Heart left ventricle (tissue), 16 donors: ENCODE results near the gene LAMB1. TPM values are rescaled to one million over a fixed set of nuclear protein-coding genes. Genes with fewer than 3 reads are reported as not detected.

Experiments
- ATAC-seq, 4 donors: fragments of 200-7000 bp; cut with Tn5 transposase; one replicate each; pipeline ENCODE4 v1.9.1; 2020 to 2022; ENCODE audit warnings: moderate library complexity in 4 of 4, mild to moderate bottlenecking in 3 of 4, moderate number of reproducible peaks in 1 of 4
- DNase-seq, 5 donors: peaks; one replicate each; pipeline ENCODE4 v3.0.0-alpha.2; 2020
- H3K27ac ChIP-seq, 12 donors: fragments of 200-600 bp; sonication (generic) in 4 of 12; one replicate each; pipeline versions ENCODE4 v1.5.0 to v1.8.0; 2016 to 2022; ENCODE audit warnings: mild to moderate bottlenecking in 2 of 12
- H3K27me3 ChIP-seq, 9 donors: fragments of 200-600 bp; sonication (generic) in 2 of 9; one replicate each; pipeline versions ENCODE4 v1.5.1 to v1.8.0; 2016 to 2022; ENCODE audit warnings: mild to moderate bottlenecking in 3 of 9
- H3K36me3 ChIP-seq, 9 donors: fragments of 200-600 bp; sonication (generic) in 2 of 9; one replicate each; pipeline versions ENCODE4 v1.5.0 to v1.8.0; 2018 to 2022; ENCODE audit warnings: mild to moderate bottlenecking in 2 of 9
- H3K4me1 ChIP-seq, 12 donors: fragments of 200-600 bp; sonication (generic) in 4 of 12; one replicate each; pipeline versions ENCODE4 v1.5.0 to v1.8.0; 2016 to 2022; ENCODE audit warnings: mild to moderate bottlenecking in 3 of 12
- H3K4me3 ChIP-seq, 12 donors: fragments of 200-600 bp; sonication (generic) in 4 of 12; one replicate each; pipeline versions ENCODE4 v1.5.0 to v1.8.0; 2017 to 2022; ENCODE audit warnings: mild to moderate bottlenecking in 9 of 12, moderate library complexity in 4 of 12
- H3K9me3 ChIP-seq, 12 donors: fragments of 200-600 bp; sonication (generic) in 4 of 12; one replicate each; pipeline versions ENCODE4 v1.5.0 to v1.8.0; 2016 to 2022; ENCODE audit warnings: mild to moderate bottlenecking in 1 of 12
- POLR2A ChIP-seq, 2 donors: fragments of 450-650 bp; IDR thresholded peaks; one replicate each; pipeline ENCODE4 v1.6.1; 2017; ENCODE audit warnings: antibody characterized with exemption in 2 of 2, mild to moderate bottlenecking in 2 of 2, moderate library complexity in 2 of 2
- WGBS, 4 donors: extraction: QIAGEN DNeasy Blood & Tissue Kit in 2 of 4; methylation state at CpG; one replicate each; pipeline versions ENCODE4 v1.1.5 to v1.1.7; 2013 to 2018; 5-methylcytosine and 5-hydroxymethylcytosine counted together
- intact Hi-C, 10 donors: fragments of 100-400 bp; cut with DNase I; formaldehyde crosslinking; loops; one replicate each; pipeline versions ENCODE4 v1.11.1 to v1.14.2; 2022
- polyA plus RNA-seq, 2 donors: library from polyadenylated mRNA; stranded (reverse); fragments of 200-250 nt; gene quantifications; one replicate each; pipeline ENCODE4 v1.2.3, GENCODE V29; 2013
- total RNA-seq, 9 donors: library from RNA; depleted of rRNA in 2 of 9; stranded (reverse); fragments of >200 nt in 2 of 9; fragmentation: NEBNext Ultra II Directional in 3 of 9; extraction: Animal tissue kit (Norgen Biotek cat#: 25700) in 3 of 9; gene quantifications; one replicate each; pipeline versions ENCODE4 v1.1.0 to v1.2.4, GENCODE V29; 2016 to 2023
- TF ChIP-seq, protein P1 (sequence below), 12 donors: fragments of 200-600 bp; sonication (generic) in 4 of 12; IDR thresholded peaks; one replicate each; pipeline versions ENCODE4 v1.5.0 to v1.8.0; 2018 to 2022; ENCODE audit warnings: antibody characterized with exemption in 12 of 12, mild to moderate bottlenecking in 5 of 12
- donor health status: ischemic (EF 13 %, LVEDD 7.1; RV severe dilation, severe dysfunction).
- donor health status: healthy with polysubstance abuse.
- donor health status: DM: no; HTN: yes; CAD: no.
- donor health status: DM: no; HTN: no; CAD: no.
- donor health status: ischemic (EF 25% LVEDD 6.9; RV normal size, moderate dysfunction).
- donor health status: ischemic (EF 25% LVEDD 5.7; RV mildly dilated, moderate dysfunction).
- donor health status: healthy.
- donor health status: DM: yes; HTN: yes; CAD: no.
- donor health status: ischemic (EF 35%, LVEDD 5.7; RV mildly dilated, moderate dysfunction).
- donor health status: nonischemic (EF 11% LVEDD 7.7; RV severe dilation, severe dysfunction).
- donor health status: DM: yes; HTN: yes; CAD: no.
- donor health status: PGD.
- donor health status: ischemic (EF 29% LVEDD 5.4; RV normal size, mild dysfunction).
- donor health status: nonischemic (EF 23%, LVEDD 6.1; RV moderate dilation, normal function).

Gene LAMB1
- total and polyA plus RNA-seq, 11 donors: 29.1 to 121 (median 55.9) TPM

DNA sequence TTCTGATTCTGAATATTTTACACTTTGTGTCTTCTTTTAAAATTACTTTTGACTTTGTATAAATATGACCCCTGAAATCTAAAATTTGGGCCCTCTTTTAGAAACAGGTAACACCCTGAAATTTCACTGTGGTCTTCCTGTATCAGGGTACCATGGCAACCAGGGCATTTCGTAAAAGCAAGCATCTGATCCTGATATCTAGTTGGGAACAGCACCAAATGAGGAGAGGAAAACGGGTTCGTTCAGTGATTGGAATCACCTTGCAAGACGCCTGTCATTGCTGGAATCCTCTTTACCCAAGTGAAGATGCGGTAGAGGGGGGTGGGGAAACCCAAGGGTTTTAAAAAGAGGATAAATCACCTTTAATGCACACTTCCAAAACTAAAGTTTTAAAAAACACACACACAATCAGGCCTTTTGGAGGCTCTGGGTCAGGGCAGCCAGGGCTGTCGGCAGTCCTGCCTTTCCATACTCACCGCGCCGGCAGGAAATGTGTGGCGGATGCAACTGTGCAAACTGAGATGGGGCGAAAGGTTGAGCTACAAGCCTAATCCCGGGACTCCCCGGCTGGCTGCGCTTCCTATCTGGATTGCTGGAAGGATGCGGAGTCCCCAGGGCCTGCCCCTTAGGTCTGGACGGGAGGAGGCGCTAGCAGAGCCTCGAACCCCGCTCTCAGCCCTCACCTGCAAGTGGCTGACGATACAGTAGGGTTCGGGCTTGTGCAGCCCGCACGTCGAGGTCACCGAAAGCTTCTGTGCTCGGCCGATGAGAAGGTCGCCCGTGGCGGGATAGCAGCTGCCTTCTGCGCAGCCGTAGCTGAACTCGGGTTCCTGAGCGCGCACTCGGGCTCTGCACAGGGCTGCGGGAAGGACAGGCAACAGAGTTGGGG lies 1.8 kb downstream of the LAMB1 start:
- intact Hi-C loops: loop anchor here (1.0 to 10.0 kb wide), 10 partner anchors 29 to 146 kb away; partner anchors contain the start of gene DLD (in 2 of the 10)

DNA sequence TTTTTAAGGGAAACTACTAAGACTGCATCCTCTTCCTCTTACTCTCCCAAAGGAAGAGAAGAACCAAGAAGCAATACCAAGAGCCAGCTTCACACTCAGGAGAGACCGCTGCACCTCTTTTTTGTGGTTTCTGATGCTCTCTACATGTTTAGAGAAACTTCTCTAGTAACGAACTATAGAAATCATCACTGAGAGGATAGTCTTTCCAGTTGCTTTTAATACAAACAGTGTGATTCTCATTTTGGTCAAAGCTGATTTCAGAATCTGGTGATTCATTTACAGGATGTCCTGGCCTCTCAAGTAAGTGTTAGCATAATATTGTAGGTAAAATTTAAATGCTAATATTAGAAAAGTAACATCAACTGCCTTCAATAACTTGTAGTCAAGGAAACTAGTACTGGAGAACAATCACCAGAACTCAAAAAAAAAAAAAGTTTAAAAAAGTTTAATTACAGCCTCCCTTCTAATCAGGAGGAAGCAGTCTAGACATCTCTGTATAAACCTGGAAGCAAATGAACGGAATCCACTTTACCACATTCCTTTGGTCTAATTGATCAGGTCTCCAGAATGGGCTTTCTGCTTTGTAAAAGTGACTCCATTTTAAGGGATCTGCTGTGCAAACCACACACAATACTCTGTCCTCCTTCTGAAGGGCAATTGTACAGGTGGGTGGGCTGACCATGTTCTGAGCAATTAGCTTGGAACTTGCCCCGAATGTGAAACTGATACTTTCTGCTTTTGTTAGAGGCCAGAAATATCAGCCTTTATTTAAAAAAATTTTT lies 3.0 kb downstream of the LAMB1 start:
- Histone ChIP-seq H3K9me3 (no peaks in the 10 kb centered on the region), H3K27ac (peak overlapping the region in 11 of 12 donors; percentile 35 to 92 (median 87)), H3K36me3 (peaks cover 0 to 25% (median 12%) of the 10 kb centered on the region in 9 donors), H3K4me1 (peaks cover 0 to 76% (median 52%) of the 10 kb centered on the region in 12 donors), H3K4me3 (peak overlapping the region in 8 of 12 donors; percentile 63 to 91 (median 75)), H3K27me3 (peaks cover 0 to 33% (median 0%) of the 10 kb centered on the region in 9 donors)
- ATAC-seq: no peak
- 54 to 68% (median 57%) methylated on average over 4 of the region's 4 CpGs for WGBS, 4 donors
- TF ChIP-seq POLR2A (IDR thresholded peaks at IDR 0.05): no peak
- TF ChIP-seq, protein P1, sequence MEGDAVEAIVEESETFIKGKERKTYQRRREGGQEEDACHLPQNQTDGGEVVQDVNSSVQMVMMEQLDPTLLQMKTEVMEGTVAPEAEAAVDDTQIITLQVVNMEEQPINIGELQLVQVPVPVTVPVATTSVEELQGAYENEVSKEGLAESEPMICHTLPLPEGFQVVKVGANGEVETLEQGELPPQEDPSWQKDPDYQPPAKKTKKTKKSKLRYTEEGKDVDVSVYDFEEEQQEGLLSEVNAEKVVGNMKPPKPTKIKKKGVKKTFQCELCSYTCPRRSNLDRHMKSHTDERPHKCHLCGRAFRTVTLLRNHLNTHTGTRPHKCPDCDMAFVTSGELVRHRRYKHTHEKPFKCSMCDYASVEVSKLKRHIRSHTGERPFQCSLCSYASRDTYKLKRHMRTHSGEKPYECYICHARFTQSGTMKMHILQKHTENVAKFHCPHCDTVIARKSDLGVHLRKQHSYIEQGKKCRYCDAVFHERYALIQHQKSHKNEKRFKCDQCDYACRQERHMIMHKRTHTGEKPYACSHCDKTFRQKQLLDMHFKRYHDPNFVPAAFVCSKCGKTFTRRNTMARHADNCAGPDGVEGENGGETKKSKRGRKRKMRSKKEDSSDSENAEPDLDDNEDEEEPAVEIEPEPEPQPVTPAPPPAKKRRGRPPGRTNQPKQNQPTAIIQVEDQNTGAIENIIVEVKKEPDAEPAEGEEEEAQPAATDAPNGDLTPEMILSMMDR (IDR thresholded peaks at IDR 0.05): no peak
- DNase-seq: no peak
- intact Hi-C loops: loop anchor here (2.0 to 10.0 kb wide), 9 partner anchors 33 to 147 kb away; partner anchors contain the start of gene DLD (in 2 of the 10)

More for the DNA sequence above, 1.8 kb downstream of the LAMB1 start:
- WGBS, 4 donors: 17 to 20% (median 18%) methylated on average over 35 to 37 of the region's 37 CpGs
- peak overlapping the region; percentile 63 to 91 (median 72) for H3K4me3 ChIP-seq
- ATAC-seq (peak; percentile 11 to 70 (median 46)), DNase-seq (peak in 4 of 5 donors; percentile 58 to 76 (median 66))
- H3K27ac ChIP-seq: peak overlapping the region; percentile 52 to 92 (median 86)
- H3K36me3 ChIP-seq: peaks cover 0 to 25% (median 12%) of the 10 kb centered on the region in 9 donors
- H3K9me3 ChIP-seq: no peaks in the 10 kb centered on the region
- TF ChIP-seq POLR2A (IDR thresholded peaks at IDR 0.05): no peak
- TF ChIP-seq, protein P1 (IDR thresholded peaks at IDR 0.05): peak in 6 of 12 donors; percentile 6 to 41 (median 26)
- H3K4me1 ChIP-seq: peaks cover 0 to 65% (median 41%) of the 10 kb centered on the region in 12 donors
- peaks cover 0 to 36% (median 0%) of the 10 kb centered on the region in 9 donors for H3K27me3 ChIP-seq

DNA sequence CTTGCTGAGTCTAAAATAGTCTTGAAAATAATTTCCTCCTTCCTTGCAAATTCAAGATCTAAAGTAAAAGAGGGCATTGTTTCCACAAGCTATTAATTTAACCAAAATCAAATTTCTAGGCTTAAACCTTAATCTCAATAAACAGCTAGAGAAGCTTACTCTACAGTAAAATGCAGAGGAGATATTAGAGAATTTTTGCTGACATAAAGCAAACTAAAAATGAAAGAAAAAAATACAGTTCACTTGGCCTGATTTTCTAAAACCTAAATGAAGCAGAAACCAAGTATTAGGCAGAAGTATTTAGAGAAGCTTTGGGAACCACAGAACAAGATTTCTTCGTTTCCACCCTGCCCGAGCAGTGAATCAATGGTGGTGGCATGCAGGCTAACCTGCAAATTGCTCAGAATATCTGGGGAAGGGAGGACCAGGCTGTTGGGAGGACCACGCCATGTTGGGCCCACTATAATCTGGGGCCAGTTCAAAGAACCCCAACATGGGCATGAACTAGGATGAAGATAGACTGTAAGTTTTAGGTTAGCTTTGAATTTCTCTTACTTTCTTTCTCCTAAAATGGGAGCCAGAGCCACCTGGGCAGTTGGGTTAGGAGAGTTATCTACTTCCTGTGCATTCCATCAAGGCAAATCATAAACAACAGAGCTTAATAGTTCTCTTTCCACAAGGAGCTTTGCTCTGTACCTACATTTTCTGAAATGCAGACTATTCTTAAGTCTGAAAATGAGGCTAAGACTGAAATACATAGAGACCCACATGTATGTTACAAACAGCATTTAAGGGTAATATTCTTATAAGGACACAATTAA lies 4.1 kb downstream of the LAMB1 start:
- ATAC-seq: no peak
- 72 to 86% (median 81%) methylated on average over 3 of the region's 3 CpGs for WGBS, 4 donors
- Histone ChIP-seq H3K4me1 (peaks cover 0 to 77% (median 51%) of the 10 kb centered on the region in 12 donors), H3K27me3 (peaks cover 0 to 29% (median 0%) of the 10 kb centered on the region in 9 donors), H3K4me3 (peak overlapping the region in 9 of 12 donors; percentile 6 to 91 (median 12)), H3K36me3 (peaks cover 0 to 33% (median 18%) of the 10 kb centered on the region in 9 donors), H3K9me3 (no peaks in the 10 kb centered on the region), H3K27ac (peak overlapping the region in 10 of 12 donors; percentile 18 to 92 (median 87))
- TF ChIP-seq POLR2A (IDR thresholded peaks at IDR 0.05): no peak
- TF ChIP-seq, protein P1 (IDR thresholded peaks at IDR 0.05): no peak
- DNase-seq: no peak
- intact Hi-C loops: loop anchor here in 1 of 10 donors (10.0 kb wide), 1 partner anchor 74 kb away; no protein-coding TSS in a partner anchor
